ENCODE data around the gene TDRD1. TPM values are rescaled to one million over a fixed set of nuclear protein-coding genes. Genes with fewer than 3 reads are reported as not detected.

The TDRD1 gene
- total and polyA plus RNA-seq, 10 of the 15 experiments (the other 5 are each of a cell fraction or from before 2014, with no cell fraction given) = 0.03 to 0.04 TPM; not detected in 8

DNA sequence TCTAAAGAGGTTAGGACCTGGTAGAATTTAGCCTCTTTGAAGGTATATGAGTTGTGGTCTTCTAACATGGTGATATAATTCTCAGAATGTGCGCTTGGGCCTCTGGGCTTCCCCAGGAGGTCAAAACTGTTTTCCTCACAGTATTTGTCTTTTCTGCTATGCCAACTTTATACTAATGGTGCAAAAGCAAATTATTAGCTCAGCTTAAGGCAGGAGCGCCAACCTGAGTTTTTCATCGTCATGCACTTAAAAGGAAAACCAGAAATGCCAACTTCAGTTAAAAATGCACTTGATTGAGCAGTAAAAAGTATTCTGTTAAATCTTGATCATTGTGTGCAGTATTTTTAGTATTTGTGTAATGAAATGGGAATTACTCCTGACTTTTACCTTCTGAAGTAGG, 9.7 kb downstream of the TDRD1 start:
- Histone ChIP-seq H3K4me2 (ENCODE audit: control insufficient read depth, insufficient read depth) (no peak overlapping the region), H3K27me3 (replicated peaks in 1 of 2; ENCODE audit: control insufficient read depth in 2 of 2, insufficient read depth in 2 of 2, low read length in 1 of 2) (peaks cover 0 to 3% of the 10 kb centered on the region in 2 experiments; a peak in 1 of 4 replicates), H4K20me1 (ENCODE audit: control insufficient read depth, insufficient read depth) (no peaks in the 10 kb centered on the region), H2AFZ (ENCODE audit: control insufficient read depth, low read depth, low read length) (no peak overlapping the region), H3K9ac (ENCODE audit: control insufficient read depth, insufficient read depth, low read length) (no peak overlapping the region), H3K27ac (ENCODE audit: control insufficient read depth, insufficient read depth) (no peak overlapping the region), H3K4me1 (ENCODE audit: control insufficient read depth, insufficient read depth, low read length) (no peaks in the 10 kb centered on the region; the same call in 1 of the 2 replicates), H3K79me2 (ENCODE audit: control insufficient read depth, insufficient read depth, low read length) (no peaks in the 10 kb centered on the region), H3K36me3 (ENCODE audit: control insufficient read depth in 2 of 2, insufficient read depth in 2 of 2, low read length in 1 of 2) (no peaks in the 10 kb centered on the region), H3K4me3 (no peak overlapping the region), H3K9me3 (replicated peaks; ENCODE audit: control insufficient read depth, insufficient read depth, low read length) (no peaks in the 10 kb centered on the region)
- CTCF ChIA-PET = no interaction called here
- in situ Hi-C loops (cut with MboI) = loop anchor here (25.0 kb wide), 1 partner anchor 248 kb away; no protein-coding TSS in a partner anchor
- no peak for TF ChIP-seq STAT3 (IDR thresholded peaks at IDR 0.05; ENCODE audit: low read depth, low read length)
- no peak for TF ChIP-seq NR2F1 (conservative IDR thresholded peaks at IDR 0.05)
- TF ChIP-seq SUZ12 (IDR thresholded peaks at IDR 0.05; ENCODE audit: unreplicated experiment) = no peak
- TF ChIP-seq HDGF (IDR thresholded peaks at IDR 0.05) = no peak
- TF ChIP-seq, protein P1, sequence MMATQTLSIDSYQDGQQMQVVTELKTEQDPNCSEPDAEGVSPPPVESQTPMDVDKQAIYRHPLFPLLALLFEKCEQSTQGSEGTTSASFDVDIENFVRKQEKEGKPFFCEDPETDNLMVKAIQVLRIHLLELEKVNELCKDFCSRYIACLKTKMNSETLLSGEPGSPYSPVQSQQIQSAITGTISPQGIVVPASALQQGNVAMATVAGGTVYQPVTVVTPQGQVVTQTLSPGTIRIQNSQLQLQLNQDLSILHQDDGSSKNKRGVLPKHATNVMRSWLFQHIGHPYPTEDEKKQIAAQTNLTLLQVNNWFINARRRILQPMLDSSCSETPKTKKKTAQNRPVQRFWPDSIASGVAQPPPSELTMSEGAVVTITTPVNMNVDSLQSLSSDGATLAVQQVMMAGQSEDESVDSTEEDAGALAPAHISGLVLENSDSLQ (IDR thresholded peaks at IDR 0.05) = no peak
- no peak for TF ChIP-seq RBBP5 (conservative IDR thresholded peaks at IDR 0.05)
- no peak for TF ChIP-seq ZZZ3 (IDR thresholded peaks at IDR 0.05; ENCODE audit: control insufficient read depth, insufficient read length, low read depth)
- TF ChIP-seq ATF7 (IDR thresholded peaks at IDR 0.05; ENCODE audit: low read depth) = no peak
- TF ChIP-seq, protein P2, sequence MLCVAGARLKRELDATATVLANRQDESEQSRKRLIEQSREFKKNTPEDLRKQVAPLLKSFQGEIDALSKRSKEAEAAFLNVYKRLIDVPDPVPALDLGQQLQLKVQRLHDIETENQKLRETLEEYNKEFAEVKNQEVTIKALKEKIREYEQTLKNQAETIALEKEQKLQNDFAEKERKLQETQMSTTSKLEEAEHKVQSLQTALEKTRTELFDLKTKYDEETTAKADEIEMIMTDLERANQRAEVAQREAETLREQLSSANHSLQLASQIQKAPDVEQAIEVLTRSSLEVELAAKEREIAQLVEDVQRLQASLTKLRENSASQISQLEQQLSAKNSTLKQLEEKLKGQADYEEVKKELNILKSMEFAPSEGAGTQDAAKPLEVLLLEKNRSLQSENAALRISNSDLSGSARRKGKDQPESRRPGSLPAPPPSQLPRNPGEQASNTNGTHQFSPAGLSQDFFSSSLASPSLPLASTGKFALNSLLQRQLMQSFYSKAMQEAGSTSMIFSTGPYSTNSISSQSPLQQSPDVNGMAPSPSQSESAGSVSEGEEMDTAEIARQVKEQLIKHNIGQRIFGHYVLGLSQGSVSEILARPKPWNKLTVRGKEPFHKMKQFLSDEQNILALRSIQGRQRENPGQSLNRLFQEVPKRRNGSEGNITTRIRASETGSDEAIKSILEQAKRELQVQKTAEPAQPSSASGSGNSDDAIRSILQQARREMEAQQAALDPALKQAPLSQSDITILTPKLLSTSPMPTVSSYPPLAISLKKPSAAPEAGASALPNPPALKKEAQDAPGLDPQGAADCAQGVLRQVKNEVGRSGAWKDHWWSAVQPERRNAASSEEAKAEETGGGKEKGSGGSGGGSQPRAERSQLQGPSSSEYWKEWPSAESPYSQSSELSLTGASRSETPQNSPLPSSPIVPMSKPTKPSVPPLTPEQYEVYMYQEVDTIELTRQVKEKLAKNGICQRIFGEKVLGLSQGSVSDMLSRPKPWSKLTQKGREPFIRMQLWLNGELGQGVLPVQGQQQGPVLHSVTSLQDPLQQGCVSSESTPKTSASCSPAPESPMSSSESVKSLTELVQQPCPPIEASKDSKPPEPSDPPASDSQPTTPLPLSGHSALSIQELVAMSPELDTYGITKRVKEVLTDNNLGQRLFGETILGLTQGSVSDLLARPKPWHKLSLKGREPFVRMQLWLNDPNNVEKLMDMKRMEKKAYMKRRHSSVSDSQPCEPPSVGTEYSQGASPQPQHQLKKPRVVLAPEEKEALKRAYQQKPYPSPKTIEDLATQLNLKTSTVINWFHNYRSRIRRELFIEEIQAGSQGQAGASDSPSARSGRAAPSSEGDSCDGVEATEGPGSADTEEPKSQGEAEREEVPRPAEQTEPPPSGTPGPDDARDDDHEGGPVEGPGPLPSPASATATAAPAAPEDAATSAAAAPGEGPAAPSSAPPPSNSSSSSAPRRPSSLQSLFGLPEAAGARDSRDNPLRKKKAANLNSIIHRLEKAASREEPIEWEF (IDR thresholded peaks at IDR 0.05; ENCODE audit: insufficient replicate concordance, low read depth, low read length) = no peak
- TF ChIP-seq YY1 (IDR thresholded peaks at IDR 0.05; ENCODE audit: low read depth, low read length) = no peak
- no peak for TF ChIP-seq ZNF384 (IDR thresholded peaks at IDR 0.05; ENCODE audit: borderline replicate concordance, low read depth, low read length)
- TF ChIP-seq TCF12 (IDR thresholded peaks at IDR 0.05; ENCODE audit: low read depth, low read length) = no peak
- no peak for TF ChIP-seq FOXK2 (IDR thresholded peaks at IDR 0.05)
- TF ChIP-seq ESRRA (IDR thresholded peaks at IDR 0.05; ENCODE audit: low read length) = no peak
- no peak for TF ChIP-seq IRF4 (IDR thresholded peaks at IDR 0.05; ENCODE audit: low read depth, low read length)
- TF ChIP-seq DPF2 (IDR thresholded peaks at IDR 0.05) = no peak
- no peak for TF ChIP-seq MEF2A (IDR thresholded peaks at IDR 0.05; ENCODE audit: insufficient read depth, low read depth, low read length)
- 66% methylated on average over 3 of the region's 3 CpGs for WGBS (ENCODE audit: insufficient coverage, insufficient replicate concordance, low lambda C conversion rate, missing lambda C conversion rate)
- no peak for FAIRE-seq
- intact Hi-C loops (cut with micrococcal nuclease; ENCODE audit: unreplicated experiment) = no loop called here
- ATAC-seq = no peak
- BruUV-seq (replicated peaks) = no TSS peak
- RAD21 ChIA-PET (ENCODE audit: unreplicated experiment) = no interaction called here
- POLR2A ChIA-PET = no interaction called here
- no peak for DNase-seq (ENCODE audit: low read depth, low spot score)
- SMC1A ChIA-PET (ENCODE audit: uncharacterized antibody, unreplicated experiment) = interaction anchor here (0.7 to 0.9 kb wide), 2 partner anchors 9 to 17 kb away, joined by 3 read pairs; no protein-coding TSS in a partner anchor
